Kidney (tissue), 14 donors: ENCODE data around the gene MAD2L2. TPM values are rescaled to one million over a fixed set of nuclear protein-coding genes. Genes with fewer than 3 reads are reported as not detected.

Experiments used
- DNase-seq, 5 donors: peaks; one replicate each; pipeline ENCODE4 v3.0.0-alpha.2; 2013 to 2020
- FAIRE-seq: peaks from 2 replicates; lab custom pipeline; 2012; peaks lifted over from hg19 to GRCh38; lab: Jason Lieb, UNC
- H3K27ac ChIP-seq, 2 donors: one replicate each; pipeline ENCODE4 v1.7.0; 2013; ENCODE audit warnings: low read depth in 2 of 2, low read length in 2 of 2, inconsistent platforms in 1 of 2
- H3K27me3 ChIP-seq: one replicate; pipeline ENCODE4 v1.7.1; 2013; ENCODE audit warnings: low read length, inconsistent platforms; ENCODE audit not compliant: control insufficient read depth, insufficient read depth
- H3K36me3 ChIP-seq, 3 donors: one replicate each; pipeline versions ENCODE4 v1.7.0 to v1.7.1; 2013; ENCODE audit warnings: low read length in 3 of 3, control low read depth in 1 of 3, inconsistent platforms in 1 of 3; ENCODE audit not compliant: insufficient read depth in 3 of 3, control insufficient read depth in 2 of 3
- H3K4me1 ChIP-seq, 3 donors: one replicate each; pipeline versions ENCODE4 v1.7.0 to v1.7.1; 2013; ENCODE audit warnings: low read length in 3 of 3, inconsistent platforms in 1 of 3, low read depth in 1 of 3; ENCODE audit not compliant: control insufficient read depth in 2 of 3, insufficient read depth in 2 of 3
- H3K4me3 ChIP-seq, 3 donors: one replicate each; pipeline versions ENCODE4 v1.7.0 to v1.8.1; 2013; ENCODE audit warnings: low read length in 3 of 3, control low read depth in 1 of 3, inconsistent platforms in 1 of 3
- H3K9ac ChIP-seq, 3 donors: one replicate each; pipeline versions ENCODE4 v1.7.0 to v1.7.1; 2013; ENCODE audit warnings: low read length in 3 of 3, control low read depth in 1 of 3, inconsistent platforms in 1 of 3
- H3K9me3 ChIP-seq, 3 donors: one replicate each; pipeline versions ENCODE4 v1.7.0 to v1.7.1; 2013; ENCODE audit warnings: low read length in 3 of 3, control low read depth in 1 of 3, inconsistent platforms in 1 of 3; ENCODE audit not compliant: control insufficient read depth in 2 of 3, insufficient read depth in 1 of 3
- intact Hi-C: fragments of 100-400 bp; cut with DNase I; formaldehyde crosslinking; loops from one replicate; pipeline ENCODE4 v1.11.1; 2022
- polyA plus RNA-seq: library from polyadenylated mRNA; stranded (reverse); fragments of 350-450 nt; fragmentation: Illumina TruSeq; extraction: RNeasy Lipid Tissue Mini Kit (QIAGEN cat#74804); gene quantifications from one replicate; pipeline ENCODE4 v1.2.3, GENCODE V29; 2014; ENCODE audit warnings: low read depth, low replicate concordance; ENCODE audit not compliant: insufficient read depth
- total RNA-seq: library from RNA; stranded (reverse); fragmentation: NEBNext Ultra II Directional; extraction: Animal tissue kit (Norgen Biotek cat#: 25700); gene quantifications from one replicate; pipeline ENCODE4 v1.2.1, GENCODE V29; 2021
- TF ChIP-seq, protein P1 (sequence below): IDR thresholded peaks from 3 replicates; pipeline ENCODE4 v1.5.1; 2012; ENCODE audit warnings: mild to moderate bottlenecking, moderate library complexity, borderline replicate concordance; ENCODE audit not compliant: insufficient read depth; ENCODE audit errors: extremely low read depth
- donor health status: control.
- donor health status: control.
- donor health status: control.
- donor health status: control.
- donor health status: control.
- donor health status: DM: yes; HTN: yes; CAD: no.
- donor health status: Normal renal cell carcinoma (clear cell type).

The MAD2L2 gene
- total and polyA plus RNA-seq, 2 donors from 2014 or later = 36.8 to 51.7 TPM

- intact Hi-C loops = loop anchor here (10.0 kb wide), 1 partner anchor 404 kb away; no protein-coding TSS in a partner anchor
- Histone ChIP-seq H3K4me3 (no peak overlapping the region), H3K27ac (no peak overlapping the region), H3K9ac (no peak overlapping the region), H3K9me3 (no peaks in the 10 kb centered on the region), H3K36me3 (no peaks in the 10 kb centered on the region), H3K4me1 (peaks cover 0 to 4% (median 0%) of the 10 kb centered on the region in 3 donors), H3K27me3 (peaks cover 11% of the 10 kb centered on the region)
- FAIRE-seq (no peak), DNase-seq (no peak)
- TF ChIP-seq, protein P1, sequence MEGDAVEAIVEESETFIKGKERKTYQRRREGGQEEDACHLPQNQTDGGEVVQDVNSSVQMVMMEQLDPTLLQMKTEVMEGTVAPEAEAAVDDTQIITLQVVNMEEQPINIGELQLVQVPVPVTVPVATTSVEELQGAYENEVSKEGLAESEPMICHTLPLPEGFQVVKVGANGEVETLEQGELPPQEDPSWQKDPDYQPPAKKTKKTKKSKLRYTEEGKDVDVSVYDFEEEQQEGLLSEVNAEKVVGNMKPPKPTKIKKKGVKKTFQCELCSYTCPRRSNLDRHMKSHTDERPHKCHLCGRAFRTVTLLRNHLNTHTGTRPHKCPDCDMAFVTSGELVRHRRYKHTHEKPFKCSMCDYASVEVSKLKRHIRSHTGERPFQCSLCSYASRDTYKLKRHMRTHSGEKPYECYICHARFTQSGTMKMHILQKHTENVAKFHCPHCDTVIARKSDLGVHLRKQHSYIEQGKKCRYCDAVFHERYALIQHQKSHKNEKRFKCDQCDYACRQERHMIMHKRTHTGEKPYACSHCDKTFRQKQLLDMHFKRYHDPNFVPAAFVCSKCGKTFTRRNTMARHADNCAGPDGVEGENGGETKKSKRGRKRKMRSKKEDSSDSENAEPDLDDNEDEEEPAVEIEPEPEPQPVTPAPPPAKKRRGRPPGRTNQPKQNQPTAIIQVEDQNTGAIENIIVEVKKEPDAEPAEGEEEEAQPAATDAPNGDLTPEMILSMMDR = no peak
Measured at GRCh38 chr1:11648732-11649158, 32.2 kb downstream of the MAD2L2 start.

GRCh38 chr1:11648039-11648438, 32.9 kb downstream of the MAD2L2 start:
- intact Hi-C loops = loop anchor here (10.0 kb wide), 1 partner anchor 403 kb away; no protein-coding TSS in a partner anchor
- FAIRE-seq (no peak), DNase-seq (no peak)
- Histone ChIP-seq H3K36me3 (no peaks in the 10 kb centered on the region), H3K9ac (no peak overlapping the region), H3K4me3 (no peak overlapping the region), H3K27me3 (peaks cover 11% of the 10 kb centered on the region), H3K9me3 (no peaks in the 10 kb centered on the region), H3K4me1 (peaks cover 0 to 4% (median 0%) of the 10 kb centered on the region in 3 donors), H3K27ac (no peak overlapping the region)
- TF ChIP-seq, protein P1 = no peak

- Histone ChIP-seq H3K4me1 (peaks cover 0 to 4% (median 0%) of the 10 kb centered on the region in 3 donors), H3K9me3 (no peaks in the 10 kb centered on the region), H3K9ac (no peak overlapping the region), H3K4me3 (no peak overlapping the region), H3K27me3 (peaks cover 11% of the 10 kb centered on the region), H3K36me3 (no peaks in the 10 kb centered on the region), H3K27ac (no peak overlapping the region)
- intact Hi-C loops = loop anchor here (10.0 kb wide), 1 partner anchor 403 kb away; no protein-coding TSS in a partner anchor
- DNase-seq (no peak), FAIRE-seq (no peak)
- TF ChIP-seq, protein P1 = no peak
Measured at GRCh38 chr1:11647333-11647732, 33.6 kb downstream of the MAD2L2 start.
